BLaER1 treated with 17β-estradiol and CSF1 and Interleukin-3, amounts not matched to agents 10 nM and 100 nM (cell line): Measurements from ENCODE around the gene SFXN2.

ENCODE experiments used
- H3K27ac ChIP-seq, 11 experiments: shearing (Covaris generic); formaldehyde crosslinking; 2 replicates each; pipeline ENCODE4 v1.8.1; 2022
- H3K27me3 ChIP-seq, 11 experiments: shearing (Covaris generic); formaldehyde crosslinking; 2 replicates each; pipeline ENCODE4 v1.8.1; 2022
- H3K36me3 ChIP-seq, 11 experiments: shearing (Covaris generic); formaldehyde crosslinking; 2 replicates each; pipeline ENCODE4 v1.8.1; 2022
- H3K4me1 ChIP-seq, 10 experiments: shearing (Covaris generic); formaldehyde crosslinking; 2 replicates each; pipeline ENCODE4 v1.8.1; 2022
- H3K4me2 ChIP-seq, 11 experiments: shearing (Covaris generic); formaldehyde crosslinking; 2 replicates each; pipeline ENCODE4 v1.8.1; 2022
- H3K4me3 ChIP-seq, 10 experiments: shearing (Covaris generic); formaldehyde crosslinking; 2 replicates each; pipeline ENCODE4 v1.8.1; 2022
- H3K9ac ChIP-seq, 11 experiments: shearing (Covaris generic); formaldehyde crosslinking; 2 replicates each; pipeline ENCODE4 v1.8.1; 2022
- H3K9me3 ChIP-seq, 11 experiments: shearing (Covaris generic); formaldehyde crosslinking; replicated peaks in 1 of 11; 2 replicates each; pipeline ENCODE4 v1.8.1; 2022
- H4K20me1 ChIP-seq, 11 experiments: shearing (Covaris generic); formaldehyde crosslinking; 2 replicates each; pipeline ENCODE4 v1.8.1; 2022
- Cebpa-rat ChIP-seq, 11 experiments: shearing (Covaris generic); IDR thresholded peaks; 2 replicates each; pipeline ENCODE4 v1.8.1; 2022

SFXN2 gene

DNA sequence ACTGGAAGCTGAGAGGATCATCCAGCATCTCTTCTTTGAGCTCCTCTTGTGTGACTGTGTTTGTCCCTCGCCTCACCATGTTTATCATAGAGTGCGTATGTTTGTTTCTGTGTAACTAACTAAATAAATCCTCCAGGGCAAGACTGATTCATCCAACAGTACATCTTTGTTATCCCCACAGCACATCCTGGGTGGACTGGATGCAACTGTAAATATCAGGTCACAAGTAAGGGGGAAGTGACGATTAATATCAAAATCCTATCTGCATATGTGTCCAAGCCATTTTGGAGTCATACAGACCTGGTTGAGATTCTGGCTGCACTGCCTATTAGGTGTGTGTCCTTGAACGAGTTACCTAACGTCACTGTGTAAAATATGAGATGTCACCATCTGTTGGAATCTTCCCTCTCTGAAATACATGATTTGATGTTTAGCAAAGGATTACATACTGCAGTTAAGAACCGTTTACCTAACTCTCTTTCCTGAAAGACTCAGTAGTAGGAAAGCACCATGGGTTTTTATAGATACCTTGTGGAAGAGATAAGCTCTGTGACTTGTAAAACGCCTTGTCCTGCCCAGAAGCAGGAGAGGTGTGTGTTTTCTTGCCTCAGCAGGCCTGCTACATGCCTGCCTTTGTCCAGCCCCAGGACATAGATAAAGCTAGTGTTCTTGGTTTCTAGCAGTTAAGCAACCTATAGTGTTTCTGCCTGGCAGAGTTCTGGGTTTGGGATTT lies 55.1 kb downstream of the SFXN2 start:
- Histone ChIP-seq H3K27ac (peak overlapping the region in 2 of 11 experiments; percentile 4 to 23; a peak in 3 of 22 replicates), H4K20me1 (peaks cover 0 to 91% (median 16%) of the 10 kb centered on the region in 11 experiments; a peak in 12 of 22 replicates), H3K4me1 (peaks cover 29 to 92% (median 37%) of the 10 kb centered on the region in 10 experiments), H3K27me3 (no peaks in the 10 kb centered on the region), H3K36me3 (peaks cover 11 to 50% (median 14%) of the 10 kb centered on the region in 11 experiments; a peak in 17 of 22 replicates), H3K9me3 (no peaks in the 10 kb centered on the region), H3K4me2 (peak overlapping the region in 1 of 11 experiments; percentile 26; a peak in 1 of 22 replicates), H3K9ac (peak overlapping the region in 1 of 11 experiments; percentile 36; a peak in 1 of 22 replicates), H3K4me3 (no peak overlapping the region)
- TF ChIP-seq Cebpa-rat (IDR thresholded peaks at IDR 0.05), result no peak

DNA sequence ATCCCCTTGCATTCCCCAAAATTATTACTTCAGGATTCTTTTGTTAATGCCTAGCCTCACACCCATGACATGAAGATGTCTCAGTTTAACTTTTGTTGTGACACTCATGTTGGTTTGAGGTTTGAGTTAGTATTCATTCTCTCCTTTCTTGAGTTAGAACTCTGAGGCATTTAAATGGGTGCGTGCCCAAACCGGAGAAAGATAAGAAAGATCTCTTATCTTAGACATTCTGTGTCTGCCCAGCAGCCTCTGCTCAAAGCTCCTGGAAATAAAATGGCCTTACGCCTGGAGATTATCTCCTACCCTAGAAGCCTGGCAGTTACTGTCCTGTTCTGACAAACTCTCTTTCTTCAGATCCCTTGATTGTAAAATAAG lies 55.7 kb downstream of the SFXN2 start:
- H3K9me3 ChIP-seq, result no peaks in the 10 kb centered on the region
- no peak overlapping the region for H3K4me3 ChIP-seq
- no peak for TF ChIP-seq Cebpa-rat (IDR thresholded peaks at IDR 0.05)
- H3K4me1 ChIP-seq, result peaks cover 34 to 93% (median 43%) of the 10 kb centered on the region in 10 experiments
- peak overlapping the region in 2 of 11 experiments; percentile 26 to 88; a peak in 1 of 22 replicates for H3K4me2 ChIP-seq
- peak overlapping the region in 2 of 11 experiments; percentile 23 to 29; a peak in 4 of 22 replicates for H3K27ac ChIP-seq
- H3K9ac ChIP-seq, result peak overlapping the region in 2 of 11 experiments; percentile 15 to 36; a peak in 3 of 22 replicates
- no peaks in the 10 kb centered on the region for H3K27me3 ChIP-seq
- H3K36me3 ChIP-seq, result peaks cover 5 to 48% (median 9%) of the 10 kb centered on the region in 11 experiments; a peak in 15 of 22 replicates
- peaks cover 0 to 86% (median 16%) of the 10 kb centered on the region in 11 experiments; a peak in 11 of 22 replicates for H4K20me1 ChIP-seq

DNA sequence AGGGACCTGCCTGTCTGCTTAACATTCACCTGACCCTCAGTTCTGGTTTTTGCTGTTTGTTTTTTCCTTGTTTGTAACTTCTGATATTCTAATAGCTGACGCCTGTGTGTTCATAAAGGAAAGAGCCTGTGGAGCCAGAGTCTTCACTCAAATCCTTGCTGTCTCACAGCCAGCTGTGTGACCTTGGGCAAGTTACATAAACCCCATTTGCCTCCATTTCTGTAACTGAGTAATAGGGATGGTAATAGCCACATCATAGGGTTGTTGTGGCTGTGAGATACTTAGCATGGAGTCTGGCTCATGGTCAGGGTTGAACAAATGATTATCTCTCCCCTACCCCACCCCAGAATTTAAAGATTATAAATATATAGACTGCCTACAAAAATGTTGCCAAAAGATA lies 56.4 kb downstream of the SFXN2 start:
- H3K36me3 ChIP-seq, result peaks cover 0 to 41% (median 2%) of the 10 kb centered on the region in 11 experiments; a peak in 11 of 22 replicates
- H3K4me3 ChIP-seq, result no peak overlapping the region
- H3K4me2 ChIP-seq, result peak overlapping the region in 2 of 11 experiments; percentile 12 to 88; a peak in 3 of 22 replicates
- no peaks in the 10 kb centered on the region for H3K27me3 ChIP-seq
- H3K4me1 ChIP-seq, result peaks cover 41 to 93% (median 48%) of the 10 kb centered on the region in 10 experiments
- H3K9me3 ChIP-seq, result no peaks in the 10 kb centered on the region
- H3K9ac ChIP-seq, result peak overlapping the region in 1 of 11 experiments; percentile 15; a peak in 2 of 22 replicates
- H4K20me1 ChIP-seq, result peaks cover 0 to 79% (median 16%) of the 10 kb centered on the region in 11 experiments; a peak in 11 of 22 replicates
- peak overlapping the region in 2 of 11 experiments; percentile 23 to 29; a peak in 2 of 22 replicates for H3K27ac ChIP-seq
- TF ChIP-seq Cebpa-rat (IDR thresholded peaks at IDR 0.05), result no peak

DNA sequence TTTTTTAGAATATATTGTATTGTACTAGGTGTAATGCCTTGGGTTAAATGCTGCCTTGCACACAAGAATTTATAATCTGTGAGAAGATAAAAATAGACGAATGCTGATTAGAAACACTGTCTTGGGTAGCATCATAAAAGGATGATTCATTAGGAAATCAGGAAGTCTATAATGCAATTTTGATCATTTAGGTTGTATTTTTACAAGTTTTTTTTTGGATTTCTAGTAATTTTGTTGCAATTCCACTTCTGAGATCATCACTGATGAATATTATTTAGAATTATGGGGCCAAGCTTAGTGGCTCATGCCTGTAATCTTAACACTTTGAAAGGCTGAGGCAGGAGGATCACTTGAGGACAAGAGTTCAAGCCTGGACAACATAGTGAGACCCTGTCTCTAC lies 58.9 kb downstream of the SFXN2 start:
- peaks cover 0 to 59% (median 21%) of the 10 kb centered on the region in 11 experiments; a peak in 10 of 22 replicates for H4K20me1 ChIP-seq
- H3K4me1 ChIP-seq, result peaks cover 53 to 95% (median 63%) of the 10 kb centered on the region in 10 experiments
- no peak for TF ChIP-seq Cebpa-rat (IDR thresholded peaks at IDR 0.05)
- peak overlapping the region in 10 of 11 experiments; percentile 18 to 95 (median 86); a peak in 14 of 22 replicates for H3K27ac ChIP-seq
- H3K9me3 ChIP-seq, result no peaks in the 10 kb centered on the region
- peaks cover 0 to 29% (median 0%) of the 10 kb centered on the region in 11 experiments; a peak in 5 of 22 replicates for H3K36me3 ChIP-seq
- H3K4me2 ChIP-seq, result peak overlapping the region; percentile 29 to 97 (median 88); a peak in 21 of 22 replicates
- H3K27me3 ChIP-seq, result no peaks in the 10 kb centered on the region
- peak overlapping the region in 4 of 11 experiments; percentile 39 to 87 (median 62); a peak in 7 of 22 replicates for H3K9ac ChIP-seq
- H3K4me3 ChIP-seq, result no peak overlapping the region

DNA sequence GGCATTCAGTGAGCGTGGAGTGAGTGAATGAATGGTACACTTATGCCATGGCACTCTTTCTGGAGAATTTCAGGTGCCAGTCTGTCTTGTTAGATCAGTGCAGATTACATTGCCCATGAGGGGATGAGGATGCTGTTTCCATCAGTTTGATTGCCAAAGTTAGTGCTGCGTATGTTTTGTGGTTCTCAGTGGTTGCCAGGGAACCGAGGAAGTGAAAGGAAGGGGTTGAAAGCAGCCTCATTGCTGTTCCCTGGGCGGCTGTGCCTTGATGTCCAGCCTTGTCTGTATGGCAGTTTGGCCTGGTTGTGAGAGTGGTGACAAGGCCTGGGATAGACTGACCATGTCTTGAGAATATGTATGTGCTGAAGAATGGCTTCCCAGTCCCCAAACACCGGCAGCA lies 59.5 kb downstream of the SFXN2 start:
- Histone ChIP-seq H4K20me1 (peaks cover 0 to 59% (median 23%) of the 10 kb centered on the region in 11 experiments; a peak in 10 of 22 replicates), H3K9me3 (no peaks in the 10 kb centered on the region), H3K27me3 (no peaks in the 10 kb centered on the region), H3K9ac (peak overlapping the region in 4 of 11 experiments; percentile 39 to 87 (median 62); a peak in 7 of 22 replicates), H3K4me1 (peaks cover 53 to 100% (median 64%) of the 10 kb centered on the region in 10 experiments), H3K36me3 (peaks cover 0 to 30% (median 0%) of the 10 kb centered on the region in 11 experiments; a peak in 5 of 22 replicates), H3K4me3 (no peak overlapping the region), H3K27ac (peak overlapping the region in 10 of 11 experiments; percentile 18 to 95 (median 86); a peak in 16 of 22 replicates), H3K4me2 (peak overlapping the region; percentile 29 to 97 (median 88))
- TF ChIP-seq Cebpa-rat (IDR thresholded peaks at IDR 0.05), result 0 out of 22 replicates have a peak, but pooled peaks of 1 of the 11 experiments have one; percentile 32

- Histone ChIP-seq H3K4me1 (peaks cover 53 to 100% (median 64%) of the 10 kb centered on the region in 10 experiments), H3K9me3 (no peaks in the 10 kb centered on the region), H3K27ac (peak overlapping the region; percentile 73 to 95 (median 85)), H3K4me2 (peak overlapping the region; percentile 74 to 97 (median 88)), H3K27me3 (no peaks in the 10 kb centered on the region), H4K20me1 (peaks cover 0 to 56% (median 10%) of the 10 kb centered on the region in 11 experiments; a peak in 10 of 22 replicates), H3K4me3 (peak overlapping the region in 7 of 10 experiments; percentile 35 to 48 (median 45); a peak in 11 of 20 replicates), H3K36me3 (peaks cover 1 to 30% (median 9%) of the 10 kb centered on the region in 11 experiments; a peak in 14 of 22 replicates), H3K9ac (peak overlapping the region; percentile 66 to 92 (median 76))
- TF ChIP-seq Cebpa-rat (IDR thresholded peaks at IDR 0.05), result no peak
These were observed 60.9 kb downstream of the SFXN2 start for GRCh38 chr10:102775201-102775934.

GRCh38 chr10:102775935-102776669 lies 61.7 kb downstream of the SFXN2 start:
- TF ChIP-seq Cebpa-rat (IDR thresholded peaks at IDR 0.05), result no peak
- peak overlapping the region; percentile 66 to 92 (median 76) for H3K9ac ChIP-seq
- peak overlapping the region; percentile 73 to 95 (median 85) for H3K27ac ChIP-seq
- peaks cover 0 to 54% (median 7%) of the 10 kb centered on the region in 11 experiments; a peak in 8 of 22 replicates for H4K20me1 ChIP-seq
- peak overlapping the region; percentile 17 to 48 (median 40); a peak in 19 of 20 replicates for H3K4me3 ChIP-seq
- H3K9me3 ChIP-seq, result 0 out of 22 replicates have a peak, but pooled peaks cover 0 to 2% (median 0%) of the 10 kb centered on the region in 11 experiments
- H3K4me1 ChIP-seq, result peaks cover 53 to 100% (median 69%) of the 10 kb centered on the region in 10 experiments
- H3K4me2 ChIP-seq, result peak overlapping the region; percentile 74 to 97 (median 88)
- peaks cover 5 to 31% (median 15%) of the 10 kb centered on the region in 11 experiments; a peak in 17 of 22 replicates for H3K36me3 ChIP-seq
- no peaks in the 10 kb centered on the region for H3K27me3 ChIP-seq
